ENCODE data around the gene NR1H4. TPM values are rescaled to one million over a fixed set of nuclear protein-coding genes. Genes with fewer than 3 reads are reported as not detected.

The NR1H4 gene
- total and polyA plus RNA-seq, 10 donors = 0.18 to 1.1 (median 0.83) TPM; not detected in 3

DNA sequence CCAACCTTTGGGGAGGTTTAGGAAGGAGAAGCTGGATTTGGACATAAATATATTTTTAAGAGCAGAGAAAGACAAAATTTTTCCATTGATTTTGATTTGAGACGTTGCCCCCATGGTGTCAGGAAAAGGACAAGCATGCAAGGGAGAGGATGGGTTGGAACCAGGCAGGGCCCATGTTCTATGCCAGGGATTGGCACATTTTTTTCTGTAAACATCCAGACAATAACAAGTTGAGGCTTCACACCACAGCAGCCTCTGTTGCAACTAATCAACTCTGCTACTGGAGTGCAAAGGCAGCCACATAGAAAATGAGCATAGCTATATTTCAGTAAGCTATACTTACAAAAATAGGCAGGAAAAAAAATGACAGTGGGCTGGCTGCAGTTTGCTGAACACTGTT is 44.7 kb downstream of the NR1H4 start:
- H3K4me3 ChIP-seq = no peak overlapping the region
- no peak for DNase-seq
- H3K4me1 ChIP-seq = no peaks in the 10 kb centered on the region
- H3K27me3 ChIP-seq (replicated peaks in 1 of 7) = no peaks in the 10 kb centered on the region
- TF ChIP-seq, protein P1, sequence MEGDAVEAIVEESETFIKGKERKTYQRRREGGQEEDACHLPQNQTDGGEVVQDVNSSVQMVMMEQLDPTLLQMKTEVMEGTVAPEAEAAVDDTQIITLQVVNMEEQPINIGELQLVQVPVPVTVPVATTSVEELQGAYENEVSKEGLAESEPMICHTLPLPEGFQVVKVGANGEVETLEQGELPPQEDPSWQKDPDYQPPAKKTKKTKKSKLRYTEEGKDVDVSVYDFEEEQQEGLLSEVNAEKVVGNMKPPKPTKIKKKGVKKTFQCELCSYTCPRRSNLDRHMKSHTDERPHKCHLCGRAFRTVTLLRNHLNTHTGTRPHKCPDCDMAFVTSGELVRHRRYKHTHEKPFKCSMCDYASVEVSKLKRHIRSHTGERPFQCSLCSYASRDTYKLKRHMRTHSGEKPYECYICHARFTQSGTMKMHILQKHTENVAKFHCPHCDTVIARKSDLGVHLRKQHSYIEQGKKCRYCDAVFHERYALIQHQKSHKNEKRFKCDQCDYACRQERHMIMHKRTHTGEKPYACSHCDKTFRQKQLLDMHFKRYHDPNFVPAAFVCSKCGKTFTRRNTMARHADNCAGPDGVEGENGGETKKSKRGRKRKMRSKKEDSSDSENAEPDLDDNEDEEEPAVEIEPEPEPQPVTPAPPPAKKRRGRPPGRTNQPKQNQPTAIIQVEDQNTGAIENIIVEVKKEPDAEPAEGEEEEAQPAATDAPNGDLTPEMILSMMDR (IDR thresholded peaks at IDR 0.05 in 8 of 11, conservative IDR thresholded peaks at IDR 0.05 in 3 of 11) = no peak
- TF ChIP-seq POLR2A (IDR thresholded peaks at IDR 0.05) = no peak
- no peak for TF ChIP-seq POLR2AphosphoS5 (IDR thresholded peaks at IDR 0.05)
- 66 to 81% (median 68%) methylated on average over 1 of the region's 1 CpG for WGBS, 5 donors
- intact Hi-C loops (cut with DNase I; ENCODE audit: low total_unique reads) = no loop called here
- no peaks in the 10 kb centered on the region for H3K36me3 ChIP-seq
- H3K27ac ChIP-seq = no peak overlapping the region
- peaks cover 0 to 6% (median 0%) of the 10 kb centered on the region in 8 donors for H3K9me3 ChIP-seq

DNA sequence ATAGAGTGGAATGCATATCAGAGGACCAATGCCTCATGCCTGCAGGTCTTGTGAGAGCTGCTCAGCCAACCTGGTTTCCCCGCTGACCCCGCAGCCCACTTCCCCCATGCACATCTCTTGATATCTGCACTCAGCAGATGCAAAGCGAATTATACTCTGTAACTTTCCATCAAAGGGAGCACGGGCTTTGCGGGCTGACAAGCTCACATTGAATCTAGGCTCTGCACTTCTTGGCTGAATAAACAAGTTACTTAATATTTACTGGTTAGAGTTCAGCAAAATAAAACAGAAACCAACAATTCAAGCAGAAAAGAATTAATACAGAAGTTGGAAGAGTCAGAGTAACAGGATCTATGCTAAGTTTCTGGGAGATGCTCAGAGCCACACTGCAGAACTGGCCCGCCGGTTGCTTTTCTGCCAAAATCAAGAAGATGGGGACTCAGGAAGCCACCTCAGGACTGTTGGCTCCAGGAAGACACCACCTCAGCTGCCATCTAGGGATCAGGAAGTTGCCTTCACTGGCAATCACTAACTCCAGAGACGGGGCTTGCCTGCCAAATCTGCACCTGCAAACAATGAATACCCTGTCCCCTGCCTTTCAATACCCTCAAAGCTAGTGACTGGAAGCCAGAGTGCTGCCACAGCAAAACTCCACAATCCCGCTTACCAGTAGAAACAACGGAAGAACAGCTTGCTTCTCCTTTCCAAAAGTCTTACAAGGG is 46.5 kb downstream of the NR1H4 start:
- H3K9me3 ChIP-seq = peaks cover 0 to 6% (median 0%) of the 10 kb centered on the region in 8 donors
- DNase-seq = no peak
- WGBS, 5 donors = 82 to 92% (median 84%) methylated on average over 10 of the region's 10 CpGs
- intact Hi-C loops (cut with DNase I; ENCODE audit: low total_unique reads) = no loop called here
- no peaks in the 10 kb centered on the region for H3K36me3 ChIP-seq
- H3K4me1 ChIP-seq = no peaks in the 10 kb centered on the region
- TF ChIP-seq POLR2AphosphoS5 (IDR thresholded peaks at IDR 0.05) (no peak), POLR2A (IDR thresholded peaks at IDR 0.05) (no peak)
- TF ChIP-seq, protein P1 (IDR thresholded peaks at IDR 0.05 in 8 of 11, conservative IDR thresholded peaks at IDR 0.05 in 3 of 11) = no peak
- H3K27me3 ChIP-seq (replicated peaks in 1 of 7) = peaks cover 0 to 6% (median 0%) of the 10 kb centered on the region in 7 donors
- no peak overlapping the region for H3K4me3 ChIP-seq
- H3K27ac ChIP-seq = no peak overlapping the region

DNA sequence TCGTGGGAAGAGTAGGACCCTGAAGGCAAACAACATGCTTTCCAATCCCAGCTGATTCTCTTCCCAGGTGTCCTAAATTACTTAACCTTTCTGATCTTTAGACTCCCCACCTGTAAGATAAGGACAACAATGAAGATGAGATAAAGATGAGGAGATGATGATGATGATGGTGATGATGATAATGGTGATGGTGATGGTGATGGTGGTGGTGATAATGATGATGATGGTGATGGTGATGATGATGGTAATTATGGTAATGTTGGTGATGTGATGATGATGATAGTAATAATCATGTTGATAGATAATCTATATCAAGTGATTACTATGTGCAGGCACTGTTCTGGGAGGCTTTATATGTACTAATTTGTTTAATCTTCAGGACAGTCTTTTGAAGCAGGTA is 48.3 kb downstream of the NR1H4 start:
- no peaks in the 10 kb centered on the region for H3K36me3 ChIP-seq
- intact Hi-C loops (cut with DNase I; ENCODE audit: low total_unique reads) = no loop called here
- TF ChIP-seq POLR2AphosphoS5 (IDR thresholded peaks at IDR 0.05) (no peak), POLR2A (IDR thresholded peaks at IDR 0.05) (no peak)
- TF ChIP-seq, protein P1 (IDR thresholded peaks at IDR 0.05 in 8 of 11, conservative IDR thresholded peaks at IDR 0.05 in 3 of 11) = no peak
- DNase-seq = no peak
- peaks cover 0 to 6% (median 0%) of the 10 kb centered on the region in 8 donors for H3K9me3 ChIP-seq
- H3K27ac ChIP-seq = no peak overlapping the region
- 59 to 81% (median 64%) methylated on average over 1 of the region's 1 CpG for WGBS, 5 donors
- H3K4me3 ChIP-seq = no peak overlapping the region
- H3K4me1 ChIP-seq = no peaks in the 10 kb centered on the region
- peaks cover 0 to 6% (median 0%) of the 10 kb centered on the region in 7 donors for H3K27me3 ChIP-seq (replicated peaks in 1 of 7)

DNA sequence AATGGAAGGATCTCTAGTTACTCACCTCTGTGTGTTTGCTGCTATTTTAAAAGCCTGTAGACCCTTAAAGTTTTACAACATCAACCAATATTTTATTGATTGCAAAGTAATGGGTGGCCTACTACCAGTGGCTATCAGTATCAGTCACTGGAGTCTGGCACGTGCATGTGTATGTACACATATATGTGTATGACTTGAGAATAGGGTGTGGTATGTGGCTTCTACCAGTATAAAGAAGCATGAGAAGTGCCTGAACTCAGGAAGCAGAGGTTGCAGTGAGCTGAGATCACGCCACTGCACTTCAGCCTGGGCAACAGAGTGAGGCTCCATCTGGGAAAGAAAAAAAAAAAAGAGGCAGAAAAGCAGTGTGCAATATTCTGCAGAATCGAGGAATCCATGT is 54.4 kb downstream of the NR1H4 start:
- 62 to 82% (median 65%) methylated on average over 3 of the region's 3 CpGs for WGBS, 5 donors
- Histone ChIP-seq H3K4me1 (no peaks in the 10 kb centered on the region), H3K27ac (no peak overlapping the region), H3K4me3 (no peak overlapping the region), H3K27me3 (replicated peaks in 1 of 7) (peaks cover 0 to 6% (median 0%) of the 10 kb centered on the region in 7 donors), H3K36me3 (no peaks in the 10 kb centered on the region), H3K9me3 (no peaks in the 10 kb centered on the region)
- intact Hi-C loops (cut with DNase I; ENCODE audit: low total_unique reads) = no loop called here
- TF ChIP-seq, protein P1 (IDR thresholded peaks at IDR 0.05 in 8 of 11, conservative IDR thresholded peaks at IDR 0.05 in 3 of 11) = no peak
- TF ChIP-seq POLR2AphosphoS5 (IDR thresholded peaks at IDR 0.05) (no peak), POLR2A (IDR thresholded peaks at IDR 0.05) (no peak)
- no peak for DNase-seq

Data from spleen (tissue), 11 donors.